H1 (cell line): Measurements from ENCODE around the gene F11R.

ENCODE experiments used
- ATF3 ChIP-seq: IDR thresholded peaks from 2 replicates; pipeline ENCODE4 v1.6.1; 2011; ENCODE audit warnings: low read depth, mild to moderate bottlenecking, low read length; ENCODE audit not compliant: insufficient read depth
- CEBPB ChIP-seq: IDR thresholded peaks from 2 replicates; pipeline ENCODE4 v1.6.1; 2012; ENCODE audit warnings: low read depth, low read length
- CTCF ChIP-seq, 3 experiments: IDR thresholded peaks; 1 replicate in 2 of 3; 2 replicates in 1 of 3; pipeline versions ENCODE4 v1.5.1 to v1.6.1; 2011; ENCODE audit warnings: low read length in 3 of 3, mild to moderate bottlenecking in 3 of 3, inconsistent platforms in 2 of 3, low read depth in 1 of 3, moderate library complexity in 1 of 3; ENCODE audit not compliant: insufficient read depth in 1 of 3; ENCODE audit errors: control extremely low read depth in 1 of 3
- FOSL1 ChIP-seq: IDR thresholded peaks from 2 replicates; pipeline ENCODE4 v1.6.1; 2011; ENCODE audit warnings: mild to moderate bottlenecking, low read depth, low read length, moderate library complexity; ENCODE audit not compliant: insufficient read depth
- KDM1A ChIP-seq: fragments of 200-600, 300-600 bp; sonication (generic); IDR thresholded peaks from 2 replicates; pipeline ENCODE4 v1.7.1; 2016; ENCODE audit warnings: mild to moderate bottlenecking, low read length, borderline replicate concordance
- MAX ChIP-seq: IDR thresholded peaks from 2 replicates; pipeline ENCODE4 v1.6.1; 2012; ENCODE audit warnings: inconsistent platforms
- POLR2AphosphoS5 ChIP-seq: IDR thresholded peaks from 2 replicates; pipeline ENCODE4 v1.6.1; 2011; ENCODE audit warnings: low read depth, low read length
- RFX5 ChIP-seq: IDR thresholded peaks from 2 replicates; pipeline ENCODE4 v1.6.1; 2011; ENCODE audit warnings: low read depth, low read length, improper control_type of control experiment, borderline replicate concordance
- TAF7 ChIP-seq: optimal IDR thresholded peaks from 2 replicates; pipeline ENCODE3; 2011; ENCODE audit warnings: low read depth, mild to moderate bottlenecking, inconsistent platforms, low read length, moderate library complexity, borderline replicate concordance

- TF ChIP-seq CTCF (IDR thresholded peaks at IDR 0.05; ENCODE audit: control extremely low read depth in 1 of 3, insufficient read depth in 1 of 3, low read depth in 1 of 3, low read length in 3 of 3) = no peak
- TF ChIP-seq POLR2AphosphoS5 = no peak
- TF ChIP-seq TAF7 = no peak
- TF ChIP-seq CEBPB = no peak
- no peak for TF ChIP-seq FOSL1
- no peak for TF ChIP-seq ATF3
- 0 out of 2 replicates have a peak, but pooled peaks have one; percentile 4 for TF ChIP-seq MAX
- TF ChIP-seq KDM1A = no peak
- no peak for TF ChIP-seq RFX5
Measured at GRCh38 chr1:161044908-161045735, 24.2 kb upstream of the F11R start.
